Measurements from ENCODE around the gene AP5S1. TPM values are rescaled to one million over a fixed set of nuclear protein-coding genes. Genes with fewer than 3 reads are reported as not detected.
"Not testable (repeated sequence)": the region's sequence is repeated elsewhere in the genome, so short reads cannot be mapped to it uniquely, and the experiment has no call there.

Gene AP5S1
- total RNA-seq, 1 donor = 17.7 TPM

DNA sequence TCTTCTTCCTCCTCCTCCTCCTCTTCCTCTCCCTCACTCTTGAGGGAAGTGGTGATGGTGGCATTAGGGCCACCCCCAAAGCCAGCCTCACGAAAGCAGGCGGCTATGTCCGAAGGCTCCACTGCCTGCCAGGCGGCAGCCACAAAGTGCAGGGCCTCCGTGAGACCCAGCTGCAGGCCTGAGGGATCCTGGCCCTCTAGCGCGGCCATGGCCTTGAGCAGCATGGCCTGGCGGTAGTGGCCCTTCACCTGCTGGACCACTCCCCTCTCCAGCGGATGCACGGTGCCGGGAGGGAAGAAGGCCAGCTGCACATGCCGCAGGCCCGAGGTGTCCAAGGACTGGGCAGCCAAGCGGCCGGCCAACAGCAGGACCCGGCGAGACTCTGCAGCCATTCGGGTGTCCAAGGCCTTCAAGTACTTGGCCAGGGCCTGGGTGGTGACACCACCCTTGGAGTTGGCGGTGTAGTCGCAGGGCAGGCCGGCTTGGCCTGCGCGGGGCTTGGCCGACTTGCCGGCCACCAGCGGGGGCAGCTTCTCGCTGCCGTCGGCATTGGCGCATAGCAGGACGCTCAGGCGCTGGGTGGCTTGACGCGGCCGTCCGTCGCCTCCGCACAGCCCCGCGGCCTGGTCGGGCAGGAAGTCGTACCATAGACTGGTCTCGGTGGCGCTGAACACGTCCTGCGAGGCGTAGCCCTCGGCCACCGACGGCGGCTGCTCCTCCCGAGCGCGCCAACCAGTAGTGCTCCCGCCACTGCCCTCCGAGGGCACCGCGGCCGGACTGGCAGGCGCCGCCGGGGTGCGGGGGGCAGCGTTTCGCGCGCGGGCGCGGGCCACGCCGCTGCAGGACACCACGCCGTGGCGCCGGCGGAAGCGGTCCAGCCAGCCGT, 34.9 kb upstream of the AP5S1 start:
- TF ChIP-seq, protein P1, sequence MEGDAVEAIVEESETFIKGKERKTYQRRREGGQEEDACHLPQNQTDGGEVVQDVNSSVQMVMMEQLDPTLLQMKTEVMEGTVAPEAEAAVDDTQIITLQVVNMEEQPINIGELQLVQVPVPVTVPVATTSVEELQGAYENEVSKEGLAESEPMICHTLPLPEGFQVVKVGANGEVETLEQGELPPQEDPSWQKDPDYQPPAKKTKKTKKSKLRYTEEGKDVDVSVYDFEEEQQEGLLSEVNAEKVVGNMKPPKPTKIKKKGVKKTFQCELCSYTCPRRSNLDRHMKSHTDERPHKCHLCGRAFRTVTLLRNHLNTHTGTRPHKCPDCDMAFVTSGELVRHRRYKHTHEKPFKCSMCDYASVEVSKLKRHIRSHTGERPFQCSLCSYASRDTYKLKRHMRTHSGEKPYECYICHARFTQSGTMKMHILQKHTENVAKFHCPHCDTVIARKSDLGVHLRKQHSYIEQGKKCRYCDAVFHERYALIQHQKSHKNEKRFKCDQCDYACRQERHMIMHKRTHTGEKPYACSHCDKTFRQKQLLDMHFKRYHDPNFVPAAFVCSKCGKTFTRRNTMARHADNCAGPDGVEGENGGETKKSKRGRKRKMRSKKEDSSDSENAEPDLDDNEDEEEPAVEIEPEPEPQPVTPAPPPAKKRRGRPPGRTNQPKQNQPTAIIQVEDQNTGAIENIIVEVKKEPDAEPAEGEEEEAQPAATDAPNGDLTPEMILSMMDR (IDR thresholded peaks at IDR 0.05; ENCODE audit: insufficient read depth, low read depth, low read length) = no peak
- H3K4me3 ChIP-seq (ENCODE audit: low read depth, low read length) = peak overlapping the region; percentile 74
- no peak for DNase-seq (ENCODE audit: low read depth)

DNA sequence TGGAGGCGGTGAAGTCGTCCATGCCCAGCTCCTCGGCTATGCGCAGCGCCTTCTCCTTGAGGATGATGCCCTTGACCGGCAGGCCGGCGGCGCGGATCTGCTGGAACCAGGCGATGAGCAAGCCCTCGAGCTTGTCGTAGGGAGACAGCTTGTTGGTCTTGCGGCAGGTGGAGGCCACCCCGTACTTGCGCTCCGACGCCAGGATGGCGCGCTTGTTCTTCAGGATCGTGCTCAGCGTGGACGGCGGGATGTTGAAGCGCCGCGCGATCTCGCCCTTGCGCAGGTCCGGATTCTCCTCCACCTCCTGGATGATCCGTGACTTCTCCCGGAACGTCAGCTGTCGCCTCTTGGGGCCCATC, 34.2 kb upstream of the AP5S1 start:
- TF ChIP-seq, protein P1 (IDR thresholded peaks at IDR 0.05; ENCODE audit: insufficient read depth, low read depth, low read length) = no peak
- peak overlapping the region; percentile 74 for H3K4me3 ChIP-seq (ENCODE audit: low read depth, low read length)
- DNase-seq (ENCODE audit: low read depth) = peak; percentile 64

DNA sequence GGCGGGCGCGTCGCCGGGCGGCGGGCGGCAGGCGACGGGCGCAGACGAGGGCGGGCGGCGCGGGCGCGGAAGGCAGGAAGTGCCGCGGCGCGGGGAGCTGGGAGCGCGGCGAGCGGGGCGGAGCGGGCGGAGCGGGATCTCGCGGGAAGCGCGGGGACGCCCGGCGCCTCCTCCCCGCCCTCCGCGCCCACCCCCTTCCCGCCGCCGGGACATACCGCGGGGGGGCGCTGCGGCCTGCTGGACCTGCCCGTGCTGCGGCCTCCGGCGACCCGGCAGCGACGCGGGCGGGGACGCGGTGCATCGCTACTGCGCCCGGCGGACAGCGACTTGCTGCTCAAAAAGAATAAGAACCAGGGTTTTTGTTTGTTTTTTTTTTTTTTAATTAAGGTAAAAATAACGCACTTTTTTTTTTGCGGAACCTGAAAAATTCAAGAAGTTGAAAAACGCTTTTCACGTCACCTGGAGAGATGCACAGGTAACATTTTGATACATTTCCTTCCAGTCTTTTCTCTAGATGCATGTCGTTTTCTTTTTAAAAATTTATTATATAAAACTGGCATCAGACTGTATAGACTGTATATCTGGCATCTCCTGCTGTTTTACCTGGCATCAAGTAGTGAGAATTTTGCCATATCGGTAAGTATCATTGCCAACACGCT, 33.6 kb upstream of the AP5S1 start, which contains the start of gene CENPB:
Gene CENPB (minus strand): TSS at position 76 of the 659 bp plus-strand sequence. CDS start 257 bp downstream, outside the sequence.
- H3K4me3 ChIP-seq (ENCODE audit: low read depth, low read length) = peak within 1 kb of the TSS; percentile 74
- DNase-seq (ENCODE audit: low read depth) = peak; percentile 85
- TF ChIP-seq, protein P1 (IDR thresholded peaks at IDR 0.05; ENCODE audit: insufficient read depth, low read depth, low read length) = peak; percentile 63

DNA sequence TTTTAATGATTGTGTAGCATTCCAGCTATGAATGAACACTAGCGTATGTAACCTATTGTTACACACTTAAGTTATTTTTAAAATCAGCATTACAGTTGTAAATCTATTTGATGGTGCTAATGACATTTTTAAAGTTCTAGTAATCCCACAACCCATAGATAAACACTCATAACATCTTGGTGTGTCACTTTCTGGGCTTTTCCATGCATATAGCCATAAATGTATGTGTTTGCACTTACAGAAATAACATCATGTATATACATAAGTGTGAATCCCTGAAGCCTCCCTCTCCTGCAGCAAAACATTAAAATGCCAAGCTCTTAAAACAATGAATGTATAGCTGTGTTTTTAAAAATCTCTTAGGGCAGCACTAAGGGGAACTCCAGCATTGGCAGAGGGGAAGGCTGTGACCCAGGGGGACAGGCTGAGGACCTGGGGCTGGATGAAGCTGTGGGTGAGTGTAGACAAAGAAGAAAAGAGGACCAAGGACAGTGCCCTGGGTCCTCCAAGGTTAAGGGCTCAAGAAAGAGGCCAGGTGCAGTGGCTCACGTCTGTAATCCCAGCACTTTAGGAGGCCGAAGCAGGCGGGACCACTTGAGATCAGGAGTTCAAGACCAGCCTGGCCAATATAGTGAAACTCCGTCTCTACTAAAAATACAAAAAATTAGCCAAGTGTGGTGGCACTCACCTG, 32.9 kb upstream of the AP5S1 start:
- TF ChIP-seq, protein P1 (IDR thresholded peaks at IDR 0.05; ENCODE audit: insufficient read depth, low read depth, low read length) = no peak
- H3K4me3 ChIP-seq (ENCODE audit: low read depth, low read length) = peak overlapping the region; percentile 41
- DNase-seq (ENCODE audit: low read depth) = peak; percentile 71

DNA sequence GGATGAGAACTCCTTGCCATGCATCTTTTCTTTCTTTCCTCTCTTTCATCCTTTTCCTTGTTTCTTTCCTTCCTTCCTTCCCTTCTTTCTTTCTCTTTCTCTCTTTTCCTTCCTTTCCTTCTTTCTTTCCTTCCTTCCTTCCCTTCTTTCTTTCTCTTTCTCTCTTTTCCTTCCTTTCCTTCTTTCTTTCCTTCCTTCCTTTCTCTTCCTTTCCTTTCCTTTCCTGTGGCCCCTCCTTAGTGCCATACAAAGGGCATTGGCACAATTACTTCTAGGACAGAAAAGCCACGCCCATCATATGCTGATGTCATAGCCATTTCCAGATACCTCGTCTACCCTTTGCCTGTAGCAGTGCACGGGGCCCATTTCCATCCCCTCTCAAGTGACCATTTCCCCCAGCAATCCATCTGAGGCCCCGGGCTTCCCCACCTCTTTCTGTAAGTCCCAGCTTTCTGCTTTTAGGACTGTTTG, 31.6 kb upstream of the AP5S1 start:
- H3K4me3 ChIP-seq (ENCODE audit: low read depth, low read length) = no peak overlapping the region
- TF ChIP-seq, protein P1 (IDR thresholded peaks at IDR 0.05; ENCODE audit: insufficient read depth, low read depth, low read length) = no peak
- DNase-seq (ENCODE audit: low read depth) = no peak

DNA sequence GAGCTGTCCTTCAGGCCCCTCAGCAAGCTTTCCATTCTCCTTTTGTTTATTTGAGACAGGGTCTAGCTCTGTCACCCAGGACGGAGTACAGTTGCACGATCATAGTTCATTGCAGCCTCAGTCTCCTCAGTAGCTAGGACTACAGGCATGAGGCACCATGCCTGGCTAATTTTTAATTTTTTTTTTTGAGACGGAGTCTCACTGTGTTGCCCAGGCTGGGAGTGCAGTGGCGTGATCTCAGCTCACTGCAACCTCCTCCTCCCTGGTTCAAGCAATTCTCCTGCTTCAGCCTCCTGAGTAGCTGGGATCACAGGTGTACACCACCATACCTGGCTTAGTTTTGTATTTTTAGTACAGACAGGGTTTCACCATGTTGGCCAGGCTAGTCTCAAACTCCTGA, 31.1 kb upstream of the AP5S1 start:
- H3K4me3 ChIP-seq (ENCODE audit: low read depth, low read length); DNase-seq (ENCODE audit: low read depth): not testable (repeated sequence)

DNA sequence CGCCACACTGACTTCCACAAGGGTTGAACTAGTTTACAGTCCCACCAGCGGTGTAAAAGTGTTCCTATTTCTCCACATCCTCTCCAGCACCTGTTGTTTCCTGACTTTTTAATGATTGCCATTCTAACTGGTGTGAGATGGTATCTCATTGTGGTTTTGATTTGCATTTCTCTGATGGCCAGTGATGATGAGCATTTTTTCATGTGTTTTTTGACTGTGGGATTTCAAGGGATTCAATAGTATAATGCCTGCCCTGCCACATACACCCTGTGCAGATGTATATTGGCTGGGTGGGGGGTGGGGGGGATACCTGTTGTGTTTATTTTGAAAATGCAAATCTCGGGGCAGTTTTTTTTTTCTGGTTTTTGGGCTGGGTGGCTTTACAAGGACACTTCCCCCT, 26.2 kb upstream of the AP5S1 start:
- not testable (repeated sequence) for DNase-seq (ENCODE audit: low read depth); H3K4me3 ChIP-seq (ENCODE audit: low read depth, low read length)
